B cell (primary cell): Measurements from ENCODE around the gene CELA2A. TPM values are rescaled to one million over a fixed set of nuclear protein-coding genes. Genes with fewer than 3 reads are reported as not detected.

ENCODE experiments used
- ATAC-seq: fragments of 200-7000 bp; cut with Tn5 transposase; one replicate; pipeline ENCODE4 v1.10.0; 2021; ENCODE audit warnings: low read depth, mild to moderate bottlenecking, moderate number of reproducible peaks, moderate library complexity
- CTCF ChIA-PET: fragments of 350-600 bp; sonication (Branson Sonifier 250); formaldehyde crosslinking; loops from one replicate; lab custom pipeline; 2021; ENCODE audit warnings: antibody characterized with exemption, inconsistent platforms; lab: Charles Lee
- POLR2A ChIA-PET: fragments of 350-600 bp; sonication (Branson Sonifier 250); formaldehyde crosslinking; loops from one replicate; lab custom pipeline; 2021; ENCODE audit warnings: antibody characterized with exemption; lab: Charles Lee
- DNase-seq: peaks from one replicate; pipeline ENCODE4 v3.0.0; 2013
- H2AFZ ChIP-seq: 2 replicates; pipeline ENCODE4 v1.6.1; 2012; ENCODE audit warnings: mild to moderate bottlenecking, low read depth, low read length; ENCODE audit not compliant: insufficient read depth, poor library complexity, severe bottlenecking
- H3K27ac ChIP-seq, 2 donors: 1 replicate in 1 of 2; 2 replicates in 1 of 2; pipeline ENCODE4 v1.5.1; 2012 to 2013; ENCODE audit warnings: low read length in 2 of 2, mild to moderate bottlenecking in 2 of 2, moderate library complexity in 1 of 2
- H3K27me3 ChIP-seq, 4 experiments: fragments of 200-600 bp in 1 of 4; sonication (generic) in 1 of 4; replicated peaks in 1 of 4; 1 replicate in 2 of 4; 2 replicates in 2 of 4; pipeline versions ENCODE4 v1.6.1 to v1.7.0; 2013 to 2016; ENCODE audit warnings: low read length in 3 of 4, mild to moderate bottlenecking in 2 of 4, mixed read lengths in 1 of 4, moderate library complexity in 1 of 4; ENCODE audit not compliant: insufficient read depth in 4 of 4, control insufficient read depth in 3 of 4; ENCODE audit errors: control extremely low read depth in 1 of 4
- H3K36me3 ChIP-seq, 2 experiments: replicated peaks in 1 of 2; 1 replicate in 1 of 2; 2 replicates in 1 of 2; pipeline versions ENCODE4 v1.6.1 to v1.7.1; 2013; ENCODE audit warnings: low read length in 1 of 2; ENCODE audit not compliant: insufficient read depth in 2 of 2, control insufficient read depth in 1 of 2; ENCODE audit errors: control extremely low read depth in 1 of 2, extremely low read depth in 1 of 2
- H3K4me1 ChIP-seq, 2 donors: fragments of 200-600 bp in 1 of 2; sonication (generic) in 1 of 2; 1 replicate in 1 of 2; 2 replicates in 1 of 2; pipeline versions ENCODE4 v1.5.1 to v1.6.1; 2013 to 2017; ENCODE audit warnings: low read length in 2 of 2; ENCODE audit not compliant: control insufficient read depth in 2 of 2, insufficient read depth in 2 of 2
- H3K4me2 ChIP-seq: replicated peaks from 2 replicates; pipeline ENCODE3; 2012; ENCODE audit warnings: mild to moderate bottlenecking, low read depth, low read length; ENCODE audit not compliant: poor library complexity, severe bottlenecking
- H3K4me3 ChIP-seq, 5 experiments: fragments of 200-600 bp in 1 of 5; sonication (generic) in 1 of 5; 1 replicate in 3 of 5; 2 replicates in 2 of 5; pipeline versions ENCODE4 v1.5.1 to v1.7.0; 2011 to 2016; ENCODE audit warnings: low read length in 4 of 5, mild to moderate bottlenecking in 4 of 5, low read depth in 2 of 5, control low read depth in 1 of 5, moderate library complexity in 1 of 5; ENCODE audit not compliant: insufficient read depth in 1 of 5; ENCODE audit errors: control extremely low read depth in 1 of 5, extremely low read depth in 1 of 5
- H3K79me2 ChIP-seq: fragments of 200-600 bp; sonication (generic); one replicate; pipeline ENCODE4 v1.6.0; 2016; ENCODE audit warnings: low read length; ENCODE audit not compliant: control insufficient read depth, insufficient read depth
- H3K9ac ChIP-seq: fragments of 200-600 bp; sonication (generic); 2 replicates; pipeline ENCODE4 v1.6.1; 2017; ENCODE audit warnings: mild to moderate bottlenecking, low read length, moderate library complexity
- H3K9me3 ChIP-seq, 3 donors: one replicate each; pipeline versions ENCODE4 v1.6.1 to v1.7.1; 2013; ENCODE audit warnings: low read length in 2 of 3; ENCODE audit not compliant: control insufficient read depth in 2 of 3, insufficient read depth in 1 of 3; ENCODE audit errors: control extremely low read depth in 1 of 3
- H4K20me1 ChIP-seq: 2 replicates; pipeline ENCODE4 v1.6.0; 2012; ENCODE audit warnings: mild to moderate bottlenecking, low read length; ENCODE audit not compliant: insufficient read depth, control insufficient read depth, poor library complexity, severe bottlenecking
- H3K27ac Mint-ChIP-seq: one replicate; pipeline ENCODE4 v1.8.0; 2021; ENCODE audit warnings: mixed read lengths
- H3K27me3 Mint-ChIP-seq: one replicate; pipeline ENCODE4 v1.8.0; 2021; ENCODE audit warnings: mixed read lengths
- H3K4me1 Mint-ChIP-seq: one replicate; pipeline ENCODE4 v1.8.0; 2021; ENCODE audit warnings: mixed read lengths
- H3K4me3 Mint-ChIP-seq: one replicate; pipeline ENCODE4 v1.8.0; 2021; ENCODE audit warnings: mixed read lengths
- H3K9me3 Mint-ChIP-seq: one replicate; pipeline ENCODE4 v1.8.0; 2022; ENCODE audit warnings: mixed read lengths; ENCODE audit not compliant: insufficient read depth
- CTCF ChIP-seq: fragments of 200-600 bp; IDR thresholded peaks from one replicate; pipeline ENCODE4 v1.8.0; 2022; ENCODE audit warnings: antibody characterized with exemption, mild to moderate bottlenecking
- EZH2 ChIP-seq: IDR thresholded peaks from 2 replicates; pipeline ENCODE4 v1.6.1; 2012; ENCODE audit warnings: borderline replicate concordance, low read depth, mild to moderate bottlenecking, moderate library complexity, low read length; ENCODE audit not compliant: insufficient read depth, poor library complexity, severe bottlenecking
- WGBS: methylation state at CpG from one replicate; pipeline ENCODE4 v1.1.5; 2013; ENCODE audit warnings: missing lambda C conversion rate; ENCODE audit not compliant: insufficient coverage; 5-methylcytosine and 5-hydroxymethylcytosine counted together
- intact Hi-C: fragments of 100-400 bp; cut with micrococcal nuclease; formaldehyde crosslinking; loops from one replicate; pipeline ENCODE4 v1.10.0; 2022
- polyA plus RNA-seq: library from polyadenylated mRNA; depleted of rRNA; stranded (reverse); fragments of >200 nt; gene quantifications from 2 replicates; pipeline ENCODE4 v1.2.3, GENCODE V29; 2012
- total RNA-seq, 2 donors: library from RNA; stranded (reverse); fragments of 120-200 nt in 1 of 2; gene quantifications; 1 replicate in 1 of 2; 2 replicates in 1 of 2; pipeline versions ENCODE4 v1.2.3 to v1.2.4, GENCODE V29; 2013 to 2022

The CELA2A gene
- total and polyA plus RNA-seq, 2 donors (not counting 1 experiment from before 2014, with no cell fraction given) = not detected

- no peak for DNase-seq
- WGBS = 94% methylated on average over 3 of the region's 5 CpGs
- Histone ChIP-seq H4K20me1 (no peaks in the 10 kb centered on the region), H3K4me3 (no peak overlapping the region), H3K4me1 (no peaks in the 10 kb centered on the region), H3K27me3 (peaks cover 0 to 12% (median 4%) of the 10 kb centered on the region in 4 experiments), H3K79me2 (no peaks in the 10 kb centered on the region), H2AFZ (no peak overlapping the region), H3K9ac (no peak overlapping the region), H3K36me3 (no peaks in the 10 kb centered on the region), H3K4me2 (no peak overlapping the region), H3K9me3 (no peaks in the 10 kb centered on the region), H3K27ac (no peak overlapping the region)
- no peaks in the 10 kb centered on the region for H3K9me3 Mint-ChIP-seq
- H3K4me3 Mint-ChIP-seq = no peak overlapping the region
- CTCF ChIA-PET = no interaction called here
- POLR2A ChIA-PET = no interaction called here
- H3K4me1 Mint-ChIP-seq = no peaks in the 10 kb centered on the region
- peaks cover 18% of the 10 kb centered on the region for H3K27me3 Mint-ChIP-seq
- ATAC-seq = no peak
- TF ChIP-seq EZH2 (no peak), CTCF (no peak)
- no peak overlapping the region for H3K27ac Mint-ChIP-seq
- intact Hi-C loops = no loop called here
These were observed 13.8 kb upstream of the CELA2A start for GRCh38 chr1:15442759-15443158.

GRCh38 chr1:15443281-15443680 is 13.3 kb upstream of the CELA2A start:
- no peaks in the 10 kb centered on the region for H3K4me1 ChIP-seq
- no peaks in the 10 kb centered on the region for H4K20me1 ChIP-seq
- H3K9me3 Mint-ChIP-seq = no peaks in the 10 kb centered on the region
- H3K27me3 Mint-ChIP-seq = peaks cover 18% of the 10 kb centered on the region
- no peak overlapping the region for H3K4me3 Mint-ChIP-seq
- no peak overlapping the region for H3K27ac ChIP-seq
- H3K36me3 ChIP-seq = no peaks in the 10 kb centered on the region
- H3K27ac Mint-ChIP-seq = no peak overlapping the region
- ChIA-PET CTCF (interaction anchor here (1.3 to 1.7 kb wide), 2 partner anchors 13 to 120 kb away, joined by 3 read pairs; no protein-coding TSS in a partner anchor), POLR2A (no interaction called here)
- intact Hi-C loops = no loop called here
- TF ChIP-seq CTCF = no peak
- no peak for TF ChIP-seq EZH2
- no peaks in the 10 kb centered on the region for H3K79me2 ChIP-seq
- no peak overlapping the region for H3K4me2 ChIP-seq
- H3K9ac ChIP-seq = no peak overlapping the region
- WGBS = 88% methylated on average over 5 of the region's 5 CpGs
- DNase-seq (no peak), ATAC-seq (no peak)
- no peak overlapping the region for H3K4me3 ChIP-seq
- H2AFZ ChIP-seq = no peak overlapping the region
- H3K9me3 ChIP-seq = no peaks in the 10 kb centered on the region
- no peaks in the 10 kb centered on the region for H3K4me1 Mint-ChIP-seq
- peaks cover 0 to 12% (median 4%) of the 10 kb centered on the region in 4 experiments for H3K27me3 ChIP-seq
